ENCODE measurements around the gene ERF.

GRCh38 chr19:42229855-42230351, 25.0 kb downstream of the ERF start:
- TF ChIP-seq CTCF (IDR thresholded peaks at IDR 0.05; ENCODE audit: low read depth, low read length, poor library complexity, severe bottlenecking): no peak
- no peak for TF ChIP-seq EZH2phosphoT487 (IDR thresholded peaks at IDR 0.05; ENCODE audit: borderline replicate concordance, low read length)

Data from DOHH2 (cell line).